K562 (cell line): ENCODE data around the gene ITGA7. TPM values are rescaled to one million over a fixed set of nuclear protein-coding genes. Genes with fewer than 3 reads are reported as not detected.

ENCODE experiments used
- ATAC-seq: fragments of 200-7000 bp; cut with Tn5 transposase; 3 replicates; pipeline ENCODE4 v1.9.1; 2020; ENCODE audit warnings: moderate library complexity
- BruUV-seq: library from RNA; stranded (reverse); fragments of 400-500 nt; replicated peaks from 2 replicates; lab custom pipeline; 2021; lab: Mats Ljungman, UMichigan
- CTCF ChIA-PET: fragments of 300-600 bp; formaldehyde crosslinking; extraction: SDS; loops from one replicate; lab custom pipeline; 2021; ENCODE audit warnings: low intra/inter-chr PET ratio; lab: Yijun Ruan, JAX
- POLR2A ChIA-PET: fragments of 300-600, 350-650 bp; sonication (Branson Sonifier 250); formaldehyde crosslinking; extraction: SDS; loops from one replicate; lab custom pipeline; 2021; ENCODE audit warnings: antibody characterized with exemption, inconsistent platforms; lab: Yijun Ruan, JAX
- DNase-seq, 4 experiments: peaks; one replicate each; pipeline versions ENCODE4 v3.0.0 to v3.0.0-alpha.2; 2011 to 2018; ENCODE audit warnings: low spot score in 3 of 4, mixed read lengths in 3 of 4; ENCODE audit errors: extremely low read depth in 1 of 4
- FAIRE-seq: peaks from 2 replicates; lab custom pipeline; 2011; peaks lifted over from hg19 to GRCh38; lab: Jason Lieb, UNC
- H2AFZ ChIP-seq: 2 replicates; pipeline ENCODE4 v1.6.0; 2011; ENCODE audit warnings: low read depth, low read length, control low read depth, inconsistent platforms
- H3K27ac ChIP-seq: fragments of 200-600 bp; 3 replicates; pipeline ENCODE4 v1.8.0; 2011; ENCODE audit warnings: low read depth, mild to moderate bottlenecking, control low read depth, inconsistent platforms, low read length, moderate library complexity, mixed read lengths; ENCODE audit errors: extremely low read depth
- H3K27me3 ChIP-seq, 2 experiments: fragments of 300-600 bp in 1 of 2; 2 replicates in 1 of 2; 3 replicates in 1 of 2; pipeline versions ENCODE4 v1.6.0 to v1.8.0; 2011; ENCODE audit warnings: inconsistent platforms in 2 of 2, low read length in 2 of 2, mild to moderate bottlenecking in 1 of 2, mixed read lengths in 1 of 2, moderate library complexity in 1 of 2; ENCODE audit not compliant: control insufficient read depth in 2 of 2, insufficient read depth in 2 of 2
- H3K36me3 ChIP-seq: fragments of 300-600 bp; 3 replicates; pipeline ENCODE4 v1.8.0; 2011; ENCODE audit warnings: mild to moderate bottlenecking, low read length, inconsistent platforms; ENCODE audit not compliant: control insufficient read depth, insufficient read depth
- H3K4me1 ChIP-seq, 2 experiments: fragments of 200-600 bp in 1 of 2; replicated peaks in 1 of 2; 2 replicates in 1 of 2; 3 replicates in 1 of 2; pipeline versions ENCODE4 v1.5.1 to v1.8.0; 2011; ENCODE audit warnings: inconsistent platforms in 2 of 2, low read length in 2 of 2, mild to moderate bottlenecking in 1 of 2, mixed read lengths in 1 of 2, moderate library complexity in 1 of 2; ENCODE audit not compliant: control insufficient read depth in 2 of 2, insufficient read depth in 2 of 2
- H3K4me2 ChIP-seq: 2 replicates; pipeline ENCODE4 v1.6.1; 2011; ENCODE audit warnings: low read length, control low read depth, inconsistent platforms, mixed read lengths; ENCODE audit not compliant: insufficient read depth
- H3K4me3 ChIP-seq: fragments of 200-600 bp; sonication (generic), shearing (Covaris generic); 2 replicates; pipeline ENCODE4 v1.5.1; 2016; ENCODE audit warnings: control low read depth, inconsistent platforms
- H3K79me2 ChIP-seq: fragments of 200-600 bp; 3 replicates; pipeline ENCODE4 v1.8.0; 2011; ENCODE audit warnings: low read length, inconsistent platforms; ENCODE audit not compliant: control insufficient read depth, insufficient read depth
- H3K9ac ChIP-seq, 2 experiments: 2 replicates each; pipeline versions ENCODE4 v1.6.0 to v1.6.1; 2011; ENCODE audit warnings: low read depth in 2 of 2, low read length in 2 of 2, control low read depth in 1 of 2, inconsistent platforms in 1 of 2, mild to moderate bottlenecking in 1 of 2, mixed read lengths in 1 of 2; ENCODE audit not compliant: insufficient read depth in 1 of 2
- H3K9me1 ChIP-seq: one replicate; pipeline ENCODE4 v1.6.0; 2011; ENCODE audit warnings: inconsistent platforms, mild to moderate bottlenecking, low read length, moderate library complexity; ENCODE audit not compliant: control insufficient read depth, insufficient read depth
- H3K9me3 ChIP-seq: replicated peaks from 2 replicates; pipeline ENCODE4 v1.5.1; 2011; ENCODE audit warnings: low read depth, low read length, inconsistent platforms; ENCODE audit not compliant: control insufficient read depth, insufficient read depth
- H4K20me1 ChIP-seq: replicated peaks from 2 replicates; pipeline ENCODE4 v1.6.1; 2011; ENCODE audit warnings: low read length, inconsistent platforms, mixed read lengths; ENCODE audit not compliant: control insufficient read depth, insufficient read depth
- CCAR2 ChIP-seq: fragments of 200-400 bp; formaldehyde crosslinking; IDR thresholded peaks from 2 replicates; pipeline ENCODE4 v1.6.1; 2017; ENCODE audit warnings: mild to moderate bottlenecking, low read depth, low read length
- CREM ChIP-seq: IDR thresholded peaks from 2 replicates; pipeline ENCODE4 v1.6.1; 2014; ENCODE audit warnings: antibody characterized with exemption, low read depth
- ESRRB ChIP-seq: fragments of 250-450 bp; sonication (Bioruptor Pico); IDR thresholded peaks from 2 replicates; pipeline ENCODE4 v1.5.0; 2020; ENCODE audit warnings: mild to moderate bottlenecking, moderate library complexity, borderline replicate concordance
- FUS ChIP-seq: fragments of 200-400 bp; formaldehyde crosslinking; optimal IDR thresholded peaks from 2 replicates; pipeline ENCODE3; 2017; ENCODE audit warnings: low read depth, low read length
- GABPA ChIP-seq: fragments of 200-800 bp; sonication (Bioruptor generic); conservative IDR thresholded peaks from 2 replicates; pipeline ENCODE4 v1.6.1; 2016; ENCODE audit warnings: low read depth, missing genetic modification characterization, missing compliant biosample characterization
- HMG20A ChIP-seq: fragments of 450-650 bp; formaldehyde crosslinking; conservative IDR thresholded peaks from 2 replicates; pipeline ENCODE4 v1.4.0; 2020; ENCODE audit warnings: mild to moderate bottlenecking, mixed read lengths
- NCOR1 ChIP-seq: fragments of 450-650 bp; IDR thresholded peaks from 2 replicates; pipeline ENCODE4 v1.6.1; 2016; ENCODE audit warnings: mild to moderate bottlenecking, moderate library complexity
- PCBP2 ChIP-seq: fragments of 200-400 bp; formaldehyde crosslinking; IDR thresholded peaks from 2 replicates; pipeline ENCODE4 v1.6.1; 2018; ENCODE audit warnings: low read length, low read depth, mild to moderate bottlenecking, moderate library complexity; ENCODE audit not compliant: poor library complexity, severe bottlenecking
- RCOR1 ChIP-seq, 2 experiments: IDR thresholded peaks; 2 replicates each; pipeline ENCODE4 v1.6.1; 2012; ENCODE audit warnings: low read depth in 2 of 2, low read length in 2 of 2, borderline replicate concordance in 1 of 2, improper control_type of control experiment in 1 of 2
- SAP30 ChIP-seq: fragments of 200-600 bp; sonication (generic); IDR thresholded peaks from 2 replicates; pipeline ENCODE4 v1.6.1; 2012; ENCODE audit warnings: borderline replicate concordance, low read depth, mild to moderate bottlenecking, moderate library complexity, low read length, control low read depth, inconsistent platforms; ENCODE audit not compliant: insufficient read depth, poor library complexity, severe bottlenecking
- ZFP36 ChIP-seq: fragments of 150-350 bp; IDR thresholded peaks from 2 replicates; pipeline ENCODE4 v1.6.1; 2018; ENCODE audit warnings: low read length, low read depth; ENCODE audit not compliant: partially characterized antibody
- ZKSCAN8 ChIP-seq: fragments of 200-800 bp; sonication (Bioruptor generic); IDR thresholded peaks from 2 replicates; pipeline ENCODE4 v1.6.1; 2016; ENCODE audit warnings: missing genetic modification characterization, missing compliant biosample characterization
- WGBS: fragments of 100-300 bp; shearing (Covaris generic); methylation state at CpG from one replicate; pipeline ENCODE4 v1.1.6; 2016; ENCODE audit warnings: low coverage, mixed read lengths; ENCODE audit not compliant: insufficient coverage; ENCODE audit errors: missing lambda C conversion rate; 5-methylcytosine and 5-hydroxymethylcytosine counted together
- in situ Hi-C: fragments of 300-500 bp; cut with MboI; formaldehyde crosslinking; loops from 4 replicates; pipeline ENCODE4 v1.15.0; 2018; ENCODE audit warnings: inconsistent platforms, mixed read lengths
- intact Hi-C: fragments of 100-400 bp; cut with micrococcal nuclease; formaldehyde crosslinking; loops from 2 replicates; pipeline ENCODE4 v1.14.2; 2022
- polyA plus RNA-seq, 8 experiments: library from polyadenylated mRNA; depleted of rRNA in 4 of 8; stranded (reverse) in 5 of 8; unstranded in 3 of 8; fragments of >200 nt; fragmentation: Nextera tagmentation in 2 of 8; fragmentation: Illumina TruSeq in 1 of 8; extraction: Ambion mirVana in 2 of 8; extraction: Trizol in 1 of 8; gene quantifications; 2 replicates each; pipeline versions ENCODE4 v1.2.1 to v1.2.3, GENCODE V29; 2011 to 2014; ENCODE audit warnings: inconsistent platforms in 1 of 8, missing spikeins in 1 of 8
- total RNA-seq, 7 experiments: library from RNA; depleted of rRNA in 6 of 7; stranded (reverse); fragments of >200 nt in 6 of 7; fragmentation: Illumina TruSeq in 2 of 7; extraction: Trizol in 2 of 7; gene quantifications; 2 replicates each; pipeline versions ENCODE4 v1.2.1 to v1.2.3, GENCODE V29; 2011 to 2021; ENCODE audit warnings: low replicate concordance in 1 of 7
- TF ChIP-seq, protein P1 (sequence below): sonication (generic); formaldehyde crosslinking; IDR thresholded peaks from 2 replicates; pipeline ENCODE4 v1.8.1; 2022; ENCODE audit warnings: missing genetic modification reagents
- TF ChIP-seq, protein P2 (sequence below): sonication (generic); formaldehyde crosslinking; IDR thresholded peaks from 2 replicates; pipeline ENCODE4 v1.8.0; 2022; ENCODE audit warnings: mild to moderate bottlenecking, missing genetic modification reagents

The ITGA7 gene
- total and polyA plus RNA-seq, 9 of the 15 experiments (the other 6 are each of a cell fraction or from before 2014, with no cell fraction given) = 0.11 to 2.3 (median 0.56) TPM; not detected in 1

DNA sequence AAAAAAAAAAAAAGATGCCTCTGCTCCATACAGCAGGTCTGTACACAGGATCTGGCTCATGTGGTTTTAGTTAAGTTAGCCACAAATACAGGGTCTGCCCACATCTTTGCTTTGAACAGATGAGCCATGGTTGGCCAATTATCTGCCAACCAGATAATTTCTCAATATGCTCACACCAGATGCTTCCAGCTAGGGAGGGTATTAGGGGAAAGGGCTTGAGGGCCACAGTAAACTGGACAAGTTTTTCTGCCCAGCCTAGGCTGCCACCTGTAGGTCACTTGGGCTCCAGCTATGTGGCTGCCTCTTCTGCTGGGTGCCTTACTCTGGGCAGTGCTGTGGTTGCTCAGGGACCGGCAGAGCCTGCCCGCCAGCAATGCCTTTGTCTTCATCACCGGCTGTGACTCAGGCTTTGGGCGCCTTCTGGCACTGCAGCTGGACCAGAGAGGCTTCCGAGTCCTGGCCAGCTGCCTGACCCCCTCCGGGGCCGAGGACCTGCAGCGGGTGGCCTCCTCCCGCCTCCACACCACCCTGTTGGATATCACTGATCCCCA lies 13.3 kb upstream of the ITGA7 start (continued):
- TF ChIP-seq, protein P1, sequence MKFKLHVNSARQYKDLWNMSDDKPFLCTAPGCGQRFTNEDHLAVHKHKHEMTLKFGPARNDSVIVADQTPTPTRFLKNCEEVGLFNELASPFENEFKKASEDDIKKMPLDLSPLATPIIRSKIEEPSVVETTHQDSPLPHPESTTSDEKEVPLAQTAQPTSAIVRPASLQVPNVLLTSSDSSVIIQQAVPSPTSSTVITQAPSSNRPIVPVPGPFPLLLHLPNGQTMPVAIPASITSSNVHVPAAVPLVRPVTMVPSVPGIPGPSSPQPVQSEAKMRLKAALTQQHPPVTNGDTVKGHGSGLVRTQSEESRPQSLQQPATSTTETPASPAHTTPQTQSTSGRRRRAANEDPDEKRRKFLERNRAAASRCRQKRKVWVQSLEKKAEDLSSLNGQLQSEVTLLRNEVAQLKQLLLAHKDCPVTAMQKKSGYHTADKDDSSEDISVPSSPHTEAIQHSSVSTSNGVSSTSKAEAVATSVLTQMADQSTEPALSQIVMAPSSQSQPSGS (CRISPR knock-in tag) = no peak

DNA sequence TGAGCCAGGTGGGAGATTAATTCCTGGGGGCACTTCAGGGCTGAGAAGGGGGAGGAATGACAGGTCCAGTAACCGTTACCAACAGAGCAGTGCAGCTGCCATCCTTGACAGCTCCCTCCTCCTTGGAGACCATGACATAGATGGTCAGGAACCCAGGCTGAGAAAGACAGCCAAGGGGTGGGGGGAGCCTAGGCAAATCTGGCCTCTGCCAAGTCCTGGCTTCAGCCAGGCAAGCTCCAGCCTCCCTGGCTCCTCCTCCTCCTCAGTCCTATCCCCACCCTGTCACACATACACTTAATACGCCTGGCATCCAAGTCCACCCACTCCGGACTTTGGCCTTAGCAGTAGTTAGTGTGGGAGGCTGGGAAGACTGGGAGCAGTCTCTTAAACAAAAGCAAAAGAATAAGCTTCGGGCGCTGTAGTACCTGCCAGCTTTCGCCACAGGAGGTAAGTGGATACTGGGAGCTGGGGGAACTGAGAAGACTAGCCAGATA lies 12.4 kb upstream of the ITGA7 start, which contains the start of gene RDH5:
Gene RDH5, plus strand, starts transcription at position 323 of the 494 bp plus-strand sequence. CDS start 792 bp downstream, outside the sequence.
- WGBS = 87% methylated on average over 6 of the region's 6 CpGs
- H3K27ac ChIP-seq = no peak within 1 kb of the TSS
- BruUV-seq = no TSS peak
- ATAC-seq (no peak), DNase-seq (no peak), FAIRE-seq (no peak)
- H3K4me2 ChIP-seq = no peak within 1 kb of the TSS
- peaks cover 20% of the 10 kb centered on the region; the same call in 2 of the 3 replicates for H3K36me3 ChIP-seq
- no peak within 1 kb of the TSS for H2AFZ ChIP-seq
- no peaks in the 10 kb centered on the region for H3K27me3 ChIP-seq
- POLR2A ChIA-PET = interaction anchor here (0.6 to 1.7 kb wide), 3 partner anchors 9 to 293 kb away, joined by 4 to 8 read pairs (median 6); partner anchors contain the start of gene CD63
- H3K79me2 ChIP-seq = peaks cover 6% of the 10 kb centered on the region; the same call in 2 of the 3 replicates
- no peak for TF ChIP-seq HMG20A (CRISPR knock-in tag)
- TF ChIP-seq FUS = no peak
- TF ChIP-seq GABPA (tag) = no peak
- no peak for TF ChIP-seq CCAR2
- no peak for TF ChIP-seq ZFP36
- TF ChIP-seq ESRRB (CRISPR knock-in tag) = no peak
- TF ChIP-seq, protein P2, sequence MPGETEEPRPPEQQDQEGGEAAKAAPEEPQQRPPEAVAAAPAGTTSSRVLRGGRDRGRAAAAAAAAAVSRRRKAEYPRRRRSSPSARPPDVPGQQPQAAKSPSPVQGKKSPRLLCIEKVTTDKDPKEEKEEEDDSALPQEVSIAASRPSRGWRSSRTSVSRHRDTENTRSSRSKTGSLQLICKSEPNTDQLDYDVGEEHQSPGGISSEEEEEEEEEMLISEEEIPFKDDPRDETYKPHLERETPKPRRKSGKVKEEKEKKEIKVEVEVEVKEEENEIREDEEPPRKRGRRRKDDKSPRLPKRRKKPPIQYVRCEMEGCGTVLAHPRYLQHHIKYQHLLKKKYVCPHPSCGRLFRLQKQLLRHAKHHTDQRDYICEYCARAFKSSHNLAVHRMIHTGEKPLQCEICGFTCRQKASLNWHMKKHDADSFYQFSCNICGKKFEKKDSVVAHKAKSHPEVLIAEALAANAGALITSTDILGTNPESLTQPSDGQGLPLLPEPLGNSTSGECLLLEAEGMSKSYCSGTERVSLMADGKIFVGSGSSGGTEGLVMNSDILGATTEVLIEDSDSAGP = no peak
- TF ChIP-seq ZKSCAN8 (CRISPR knock-in tag) = no peak
- TF ChIP-seq SAP30 = no peak
- no peak for TF ChIP-seq RCOR1 (IDR thresholded peaks at IDR 0.05; ENCODE audit: borderline replicate concordance in 1 of 2, low read depth in 2 of 2, low read length in 2 of 2)
- TF ChIP-seq CREM = no peak
- no peak for TF ChIP-seq NCOR1
- no peak for TF ChIP-seq PCBP2
- TF ChIP-seq, all 486 proteins: peak for 0
- Histone ChIP-seq H3K9me3 (no peaks in the 10 kb centered on the region), H3K4me3 (no peak within 1 kb of the TSS), H3K4me1 (peaks cover 18 to 29% of the 10 kb centered on the region in 2 experiments; a peak in 4 of 5 replicates), H3K9me1 (no peaks in the 10 kb centered on the region), H4K20me1 (peaks cover 8% of the 10 kb centered on the region; the same call in 1 of the 2 replicates), H3K9ac (peak within 1 kb of the TSS in 1 of 2 experiments; percentile 53; a peak in 1 of 4 replicates)
- intact Hi-C loops = no loop called here
- in situ Hi-C loops = no loop called here
- CTCF ChIA-PET = interaction anchor here (1.2 kb wide), 1 partner anchor 531 kb away, joined by 4 read pairs; no protein-coding TSS in a partner anchor
